GM21390 (cell line): ENCODE measurements around the gene TFF2.

Source experiments
- ATAC-seq: cut with Tn5 transposase; IDR thresholded peaks from one replicate; pipeline ENCODE4 v1.9.1; 2021; ENCODE audit not compliant: unreplicated experiment

TFF2 gene

GRCh38 chr21:42321231-42321630 is 29.6 kb downstream of the TFF2 start:
- no peak for ATAC-seq

GRCh38 chr21:42320791-42321190 is 30.0 kb downstream of the TFF2 start:
- no peak for ATAC-seq

GRCh38 chr21:42319851-42320572 is 30.8 kb downstream of the TFF2 start:
- ATAC-seq: no peak

- no peak for ATAC-seq
Measured at GRCh38 chr21:42319376-42319775, 31.4 kb downstream of the TFF2 start.

- ATAC-seq: no peak
Measured at GRCh38 chr21:42317826-42318746, 32.7 kb downstream of the TFF2 start.

GRCh38 chr21:42317341-42317741 is 33.5 kb downstream of the TFF2 start:
- no peak for ATAC-seq

GRCh38 chr21:42316891-42317290 is 33.9 kb downstream of the TFF2 start:
- no peak for ATAC-seq

- ATAC-seq: no peak
Measured at GRCh38 chr21:42315296-42315891, 35.4 kb downstream of the TFF2 start, which contains the start of gene TFF3. TFF3 (minus strand) TSS chr21:42315409; CDS start chr21:42315374, 35 bp downstream.

GRCh38 chr21:42314616-42315295 is 36.0 kb downstream of the TFF2 start:
- ATAC-seq: no peak

GRCh38 chr21:42313501-42313969 is 37.3 kb downstream of the TFF2 start:
- ATAC-seq: no peak

GRCh38 chr21:42312626-42313104 is 38.1 kb downstream of the TFF2 start:
- ATAC-seq: no peak

GRCh38 chr21:42311816-42312625 is 38.8 kb downstream of the TFF2 start:
- ATAC-seq: no peak

- no peak for ATAC-seq
Measured at GRCh38 chr21:42311160-42311559, 39.6 kb downstream of the TFF2 start.

GRCh38 chr21:42310411-42311001 is 40.3 kb downstream of the TFF2 start:
- no peak for ATAC-seq

- ATAC-seq: no peak
Measured at GRCh38 chr21:42309753-42310213, 41.0 kb downstream of the TFF2 start.

GRCh38 chr21:42308914-42309752 is 41.7 kb downstream of the TFF2 start:
- ATAC-seq: no peak

GRCh38 chr21:42308161-42308913 is 42.5 kb downstream of the TFF2 start:
- no peak for ATAC-seq

- no peak for ATAC-seq
Measured at GRCh38 chr21:42307106-42307505, 43.7 kb downstream of the TFF2 start.
